ENCODE measurements around the gene NUP88. TPM values are rescaled to one million over a fixed set of nuclear protein-coding genes. Genes with fewer than 3 reads are reported as not detected.

Gene NUP88
- total RNA-seq, 1 experiment from 2014 or later, result 50.5 TPM

DNA sequence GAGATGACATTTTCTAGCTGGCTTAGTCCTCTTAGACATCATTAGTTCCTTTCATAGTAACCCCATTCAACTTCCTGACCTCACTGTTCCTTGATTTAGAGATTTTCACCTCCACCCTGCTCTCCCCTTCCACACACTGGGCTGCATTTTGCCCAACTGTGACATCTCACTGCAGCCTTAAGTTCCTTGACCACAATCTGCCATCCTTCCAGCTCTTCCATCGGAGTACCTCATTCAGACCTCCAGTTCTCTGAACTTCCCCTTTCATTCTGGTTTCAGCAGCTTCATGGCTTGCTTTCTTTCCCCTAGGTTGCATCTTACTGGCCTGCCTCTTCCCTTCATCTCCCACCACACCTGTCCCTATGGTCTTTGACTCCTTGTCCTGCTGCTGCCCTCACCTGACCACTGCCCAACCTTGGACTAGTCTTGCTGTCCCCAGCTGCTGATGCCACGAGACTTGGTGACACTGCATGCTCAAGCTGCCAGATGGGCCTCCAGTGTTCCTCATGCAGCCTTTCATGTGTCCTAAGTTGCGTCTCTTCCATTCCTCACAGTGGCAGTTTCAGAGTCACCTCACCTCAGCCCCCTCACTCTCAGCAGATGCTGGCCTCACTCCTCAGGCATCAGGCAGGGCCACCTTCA lies 40.8 kb downstream of the NUP88 start:
- Histone ChIP-seq H3K9me3 (ENCODE audit: control insufficient read depth, insufficient read depth, low read depth, low read length) (no peaks in the 10 kb centered on the region), H3K4me3 (ENCODE audit: low read depth in 2 of 2, low read length in 2 of 2) (no peak overlapping the region), H3K27me3 (ENCODE audit: control insufficient read depth, insufficient read depth, low read length) (no peaks in the 10 kb centered on the region), H3K27ac (ENCODE audit: low read length) (no peak overlapping the region), H3K36me3 (ENCODE audit: control insufficient read depth, insufficient read depth, low read length) (peaks cover 6% of the 10 kb centered on the region), H3K4me1 (ENCODE audit: control insufficient read depth, insufficient read depth, low read length) (no peaks in the 10 kb centered on the region)
- intact Hi-C loops (cut with micrococcal nuclease; ENCODE audit: unreplicated experiment), result no loop called here
- POLR2A ChIA-PET, result interaction anchor here (0.6 kb wide), 1 partner anchor 173 kb away, joined by 8 read pairs; no protein-coding TSS in a partner anchor
- CTCF ChIA-PET, result no interaction called here
- in situ Hi-C loops (cut with HindIII; ENCODE audit: low pct_unique_long_range_greater_than_20kb, low sequenced_read_pairs), result no loop called here
- BruUV-seq (replicated peaks), result no TSS peak
- DNase-seq (ENCODE audit: low read depth, low spot score) (no peak), ATAC-seq (peak; percentile 18; the same call in 1 of the 2 replicates)
- TF ChIP-seq, protein P1, sequence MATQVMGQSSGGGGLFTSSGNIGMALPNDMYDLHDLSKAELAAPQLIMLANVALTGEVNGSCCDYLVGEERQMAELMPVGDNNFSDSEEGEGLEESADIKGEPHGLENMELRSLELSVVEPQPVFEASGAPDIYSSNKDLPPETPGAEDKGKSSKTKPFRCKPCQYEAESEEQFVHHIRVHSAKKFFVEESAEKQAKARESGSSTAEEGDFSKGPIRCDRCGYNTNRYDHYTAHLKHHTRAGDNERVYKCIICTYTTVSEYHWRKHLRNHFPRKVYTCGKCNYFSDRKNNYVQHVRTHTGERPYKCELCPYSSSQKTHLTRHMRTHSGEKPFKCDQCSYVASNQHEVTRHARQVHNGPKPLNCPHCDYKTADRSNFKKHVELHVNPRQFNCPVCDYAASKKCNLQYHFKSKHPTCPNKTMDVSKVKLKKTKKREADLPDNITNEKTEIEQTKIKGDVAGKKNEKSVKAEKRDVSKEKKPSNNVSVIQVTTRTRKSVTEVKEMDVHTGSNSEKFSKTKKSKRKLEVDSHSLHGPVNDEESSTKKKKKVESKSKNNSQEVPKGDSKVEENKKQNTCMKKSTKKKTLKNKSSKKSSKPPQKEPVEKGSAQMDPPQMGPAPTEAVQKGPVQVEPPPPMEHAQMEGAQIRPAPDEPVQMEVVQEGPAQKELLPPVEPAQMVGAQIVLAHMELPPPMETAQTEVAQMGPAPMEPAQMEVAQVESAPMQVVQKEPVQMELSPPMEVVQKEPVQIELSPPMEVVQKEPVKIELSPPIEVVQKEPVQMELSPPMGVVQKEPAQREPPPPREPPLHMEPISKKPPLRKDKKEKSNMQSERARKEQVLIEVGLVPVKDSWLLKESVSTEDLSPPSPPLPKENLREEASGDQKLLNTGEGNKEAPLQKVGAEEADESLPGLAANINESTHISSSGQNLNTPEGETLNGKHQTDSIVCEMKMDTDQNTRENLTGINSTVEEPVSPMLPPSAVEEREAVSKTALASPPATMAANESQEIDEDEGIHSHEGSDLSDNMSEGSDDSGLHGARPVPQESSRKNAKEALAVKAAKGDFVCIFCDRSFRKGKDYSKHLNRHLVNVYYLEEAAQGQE (IDR thresholded peaks at IDR 0.05; ENCODE audit: insufficient read depth in 1 of 2, low read depth in 2 of 2, low read length in 1 of 2), result no peak
- TF ChIP-seq, protein P2, sequence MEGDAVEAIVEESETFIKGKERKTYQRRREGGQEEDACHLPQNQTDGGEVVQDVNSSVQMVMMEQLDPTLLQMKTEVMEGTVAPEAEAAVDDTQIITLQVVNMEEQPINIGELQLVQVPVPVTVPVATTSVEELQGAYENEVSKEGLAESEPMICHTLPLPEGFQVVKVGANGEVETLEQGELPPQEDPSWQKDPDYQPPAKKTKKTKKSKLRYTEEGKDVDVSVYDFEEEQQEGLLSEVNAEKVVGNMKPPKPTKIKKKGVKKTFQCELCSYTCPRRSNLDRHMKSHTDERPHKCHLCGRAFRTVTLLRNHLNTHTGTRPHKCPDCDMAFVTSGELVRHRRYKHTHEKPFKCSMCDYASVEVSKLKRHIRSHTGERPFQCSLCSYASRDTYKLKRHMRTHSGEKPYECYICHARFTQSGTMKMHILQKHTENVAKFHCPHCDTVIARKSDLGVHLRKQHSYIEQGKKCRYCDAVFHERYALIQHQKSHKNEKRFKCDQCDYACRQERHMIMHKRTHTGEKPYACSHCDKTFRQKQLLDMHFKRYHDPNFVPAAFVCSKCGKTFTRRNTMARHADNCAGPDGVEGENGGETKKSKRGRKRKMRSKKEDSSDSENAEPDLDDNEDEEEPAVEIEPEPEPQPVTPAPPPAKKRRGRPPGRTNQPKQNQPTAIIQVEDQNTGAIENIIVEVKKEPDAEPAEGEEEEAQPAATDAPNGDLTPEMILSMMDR (IDR thresholded peaks at IDR 0.05), result no peak
- no peak for TF ChIP-seq SIN3A (IDR thresholded peaks at IDR 0.05; ENCODE audit: borderline replicate concordance, insufficient read depth, low read depth, low read length)
- TF ChIP-seq TCF7L2 (IDR thresholded peaks at IDR 0.05; ENCODE audit: low read depth, low read length), result no peak

DNA sequence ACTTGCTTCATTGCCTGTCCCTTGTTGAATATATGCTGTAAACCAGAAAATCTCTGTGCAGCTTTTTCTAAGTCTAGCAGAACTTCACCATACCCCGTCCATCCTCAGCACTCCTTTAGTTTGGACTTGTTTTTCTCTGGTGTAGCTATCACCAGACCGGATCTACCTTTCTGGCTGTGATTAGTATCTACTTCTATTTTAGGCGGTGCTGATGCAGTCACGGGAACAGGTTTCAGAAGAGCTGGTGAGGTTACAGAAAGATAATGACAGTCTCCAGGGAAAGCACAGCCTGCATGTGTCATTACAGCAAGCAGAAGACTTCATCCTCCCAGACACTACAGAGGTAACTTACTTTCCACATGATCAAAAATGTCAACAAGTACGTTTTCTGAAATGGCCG lies 46.4 kb downstream of the NUP88 start:
- Histone ChIP-seq H3K36me3 (ENCODE audit: control insufficient read depth, insufficient read depth, low read length) (peaks cover 8% of the 10 kb centered on the region), H3K9me3 (ENCODE audit: control insufficient read depth, insufficient read depth, low read depth, low read length) (no peaks in the 10 kb centered on the region), H3K27ac (ENCODE audit: low read length) (no peak overlapping the region), H3K4me3 (ENCODE audit: low read depth in 2 of 2, low read length in 2 of 2) (no peak overlapping the region), H3K27me3 (ENCODE audit: control insufficient read depth, insufficient read depth, low read length) (no peaks in the 10 kb centered on the region), H3K4me1 (ENCODE audit: control insufficient read depth, insufficient read depth, low read length) (no peaks in the 10 kb centered on the region)
- ATAC-seq, result no peak
- in situ Hi-C loops (cut with HindIII; ENCODE audit: low pct_unique_long_range_greater_than_20kb, low sequenced_read_pairs), result no loop called here
- no peak for TF ChIP-seq POLR2AphosphoS5 (IDR thresholded peaks at IDR 0.05; ENCODE audit: low read depth, low read length)
- TF ChIP-seq, protein P2 (IDR thresholded peaks at IDR 0.05), result no peak
- TF ChIP-seq, protein P1 (IDR thresholded peaks at IDR 0.05; ENCODE audit: insufficient read depth in 1 of 2, low read depth in 2 of 2, low read length in 1 of 2), result no peak
- TF ChIP-seq TCF7L2 (IDR thresholded peaks at IDR 0.05; ENCODE audit: low read depth, low read length), result no peak
- TF ChIP-seq SIN3A (IDR thresholded peaks at IDR 0.05; ENCODE audit: borderline replicate concordance, insufficient read depth, low read depth, low read length), result no peak
- no TSS peak for BruUV-seq (replicated peaks)
- no peak for DNase-seq (ENCODE audit: low read depth, low spot score)
- POLR2A ChIA-PET, result no interaction called here
- CTCF ChIA-PET, result no interaction called here
- intact Hi-C loops (cut with micrococcal nuclease; ENCODE audit: unreplicated experiment), result no loop called here

All from Panc1 (cell line).